NCI-H526 (cell line): ENCODE results near the gene FAM222A.

ENCODE experiments used
- DNase-seq, 2 experiments: peaks; one replicate each; lab custom pipeline; 2025; lab: John Stamatoyannopoulos, UW

The FAM222A gene

DNA sequence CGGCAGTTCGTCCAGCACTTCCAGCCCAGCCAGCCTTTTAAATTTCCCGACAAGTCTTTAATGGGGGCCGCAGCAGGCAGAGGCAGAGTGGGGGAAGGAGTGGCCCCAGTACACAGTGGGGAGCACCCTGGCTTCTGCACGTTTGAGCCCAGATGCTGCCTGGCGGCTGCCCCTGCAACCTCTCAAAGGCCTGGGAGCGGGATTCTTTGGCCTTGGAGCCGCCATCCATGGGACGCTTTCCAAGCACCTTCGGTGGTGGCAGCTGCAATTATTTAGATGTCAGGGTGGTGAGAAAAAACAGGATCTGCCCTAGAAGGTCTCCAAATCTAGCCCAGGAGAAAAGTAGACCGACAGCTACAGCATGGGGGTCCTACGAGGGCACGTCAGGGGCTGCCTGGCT lies 46.0 kb downstream of the FAM222A start:
- no peak for DNase-seq

- no peak for DNase-seq
Measured at GRCh38 chr12:109760031-109760929, 46.7 kb downstream of the FAM222A start.

DNA sequence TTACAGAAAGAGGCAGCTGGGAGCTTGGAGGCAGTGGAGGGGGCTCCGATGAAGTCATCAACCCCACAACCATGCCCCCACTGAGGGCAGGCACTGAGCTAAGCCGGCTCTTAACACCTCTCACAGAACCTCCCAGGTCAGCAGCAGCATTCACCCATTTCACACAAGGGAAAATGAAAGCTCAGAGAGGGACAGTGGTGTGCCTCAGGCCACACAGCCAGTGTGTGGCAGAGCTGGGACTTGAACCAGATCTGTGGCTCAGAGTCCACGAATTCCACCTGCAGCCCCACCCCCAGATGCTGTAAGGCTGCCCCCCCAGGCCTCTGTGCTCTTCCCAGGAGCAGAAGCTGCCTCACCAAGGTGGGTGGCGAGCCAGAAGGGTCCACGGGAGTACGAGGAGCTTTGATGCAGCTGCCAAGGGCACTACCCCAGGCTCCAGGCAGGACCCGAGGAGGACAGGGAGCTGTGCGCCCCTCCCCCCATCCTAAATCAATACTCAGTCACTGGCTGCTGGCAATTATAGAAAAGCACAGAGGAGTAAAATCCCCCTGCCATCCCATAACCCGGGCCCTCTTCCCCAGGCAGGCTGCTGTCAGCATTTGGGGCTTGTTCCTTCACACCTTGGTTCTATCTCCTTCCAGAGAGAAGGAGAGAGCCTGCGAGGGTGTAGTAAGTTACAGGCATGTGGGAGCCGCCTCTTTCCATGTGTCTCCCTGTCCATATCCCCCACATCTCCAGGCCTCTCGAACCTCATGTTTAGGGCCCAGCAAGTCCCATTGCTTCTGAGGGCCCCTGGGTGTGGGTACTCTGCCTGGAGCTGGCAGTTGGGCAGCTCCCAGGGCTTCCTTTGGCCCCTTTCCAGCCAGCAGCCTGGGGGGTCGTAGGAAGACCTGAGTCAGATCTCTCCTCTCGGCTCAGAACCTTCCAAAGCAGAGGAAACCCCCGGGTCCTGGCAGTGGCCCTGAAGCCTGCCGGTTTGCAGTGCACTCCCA lies 47.6 kb downstream of the FAM222A start:
- DNase-seq, result no peak

DNA sequence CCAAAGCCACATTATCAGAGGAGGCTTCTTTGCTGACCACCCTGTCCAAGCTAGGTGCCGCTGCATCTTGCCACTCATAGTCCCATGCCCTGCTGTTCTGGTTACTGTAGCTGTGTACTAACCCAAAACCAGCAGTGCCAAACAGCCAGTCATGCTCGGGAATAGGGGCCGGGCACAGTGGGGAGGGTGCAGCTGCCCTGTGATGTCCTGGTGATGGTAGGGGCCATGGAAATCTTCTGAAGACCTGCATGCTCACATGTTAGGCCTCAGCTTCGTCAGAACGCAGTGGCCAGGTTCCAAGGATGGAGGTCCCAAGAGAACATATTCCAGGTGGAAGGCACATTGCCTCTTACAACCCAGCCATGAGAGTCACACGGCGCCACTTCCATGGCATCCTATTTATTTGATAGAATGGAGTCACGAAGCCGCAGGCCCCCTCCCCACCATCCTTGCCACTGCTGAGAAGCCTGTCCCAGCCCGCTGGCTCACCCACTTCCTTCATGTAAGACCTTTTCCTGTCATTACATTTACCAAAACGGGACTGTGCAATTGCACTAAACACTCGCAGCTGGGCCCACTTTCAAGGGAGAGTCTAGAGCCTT lies 48.5 kb downstream of the FAM222A start:
- no peak for DNase-seq

DNA sequence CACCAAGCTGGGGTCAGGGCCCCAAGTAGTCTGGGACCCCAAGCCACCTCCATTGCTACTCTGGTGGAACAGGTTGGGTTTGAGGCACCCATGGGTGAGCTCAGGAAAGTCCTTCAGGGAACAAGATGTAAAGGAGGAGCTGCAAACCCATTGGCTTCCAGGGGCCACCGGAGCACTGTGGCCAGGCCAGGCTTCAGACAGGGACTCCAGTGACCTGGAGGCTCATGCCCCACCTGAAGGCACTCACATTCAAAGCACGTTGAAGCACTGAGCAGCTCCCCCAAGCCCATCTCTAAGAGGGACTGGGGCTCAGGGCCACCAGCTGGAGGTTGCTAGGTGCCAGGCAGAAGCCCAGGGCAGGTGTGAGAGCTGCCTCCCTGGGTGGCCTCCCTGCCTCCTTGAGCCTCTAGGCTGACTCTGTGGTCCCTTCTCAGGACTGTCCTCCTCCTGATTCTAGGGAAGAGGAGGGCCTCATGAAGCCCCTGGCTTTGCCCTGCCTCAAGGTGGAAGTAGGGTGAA lies 49.1 kb downstream of the FAM222A start:
- no peak for DNase-seq

GRCh38 chr12:109763201-109763841 lies 49.7 kb downstream of the FAM222A start:
- DNase-seq, result no peak

DNA sequence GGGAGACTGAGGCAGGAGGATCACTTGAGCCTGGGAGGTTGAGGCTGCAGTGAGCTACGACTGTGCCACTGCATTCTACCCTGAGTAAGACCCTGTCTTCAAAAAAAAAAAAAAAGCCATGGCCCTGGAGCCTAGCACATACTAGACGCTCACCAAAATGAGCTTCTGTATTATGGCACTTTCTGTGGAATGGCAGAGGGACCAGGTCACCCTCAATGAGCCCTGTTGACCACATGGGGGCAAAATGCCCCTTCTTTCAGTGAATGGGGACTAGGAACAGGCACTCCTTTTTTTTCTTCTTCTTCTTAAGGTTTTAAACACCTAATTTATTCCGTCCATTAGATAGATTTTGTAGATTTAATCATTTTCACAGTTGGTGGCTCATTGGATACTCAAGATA lies 50.5 kb downstream of the FAM222A start:
- DNase-seq, result no peak

DNA sequence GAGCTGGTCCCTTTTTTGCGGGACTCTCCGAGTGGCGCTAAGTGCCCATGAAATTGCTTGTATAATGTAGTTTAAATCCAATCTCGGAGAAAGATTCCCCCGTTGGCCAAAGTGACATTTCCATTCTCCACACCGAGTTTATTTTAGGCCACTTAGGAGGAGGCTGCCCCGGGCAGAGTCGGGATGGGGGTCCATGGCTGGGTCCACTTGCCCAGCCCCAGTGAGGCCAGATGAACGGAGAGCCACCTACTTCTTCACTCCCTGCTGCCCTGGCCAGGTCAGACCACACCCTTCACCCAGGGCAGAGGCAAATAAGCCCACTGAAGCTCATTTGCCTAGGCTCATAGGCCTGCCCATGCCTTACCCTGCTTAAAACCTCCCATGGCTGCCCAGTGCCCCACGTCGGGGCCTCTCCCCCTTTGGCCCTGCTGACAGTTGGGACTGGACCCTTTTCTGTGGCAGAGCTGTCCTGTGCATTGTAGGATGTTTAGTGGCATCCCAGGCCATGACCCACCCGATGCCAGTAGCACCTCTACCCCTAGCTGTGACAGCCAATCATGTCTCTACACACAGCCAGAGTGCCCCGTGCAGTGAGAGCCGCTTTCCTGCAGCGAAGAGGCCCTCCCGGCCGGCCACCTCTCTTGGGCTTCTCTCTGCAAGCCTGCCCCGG lies 51.3 kb downstream of the FAM222A start:
- DNase-seq, result peak in 1 of 2 experiments; percentile 18

DNA sequence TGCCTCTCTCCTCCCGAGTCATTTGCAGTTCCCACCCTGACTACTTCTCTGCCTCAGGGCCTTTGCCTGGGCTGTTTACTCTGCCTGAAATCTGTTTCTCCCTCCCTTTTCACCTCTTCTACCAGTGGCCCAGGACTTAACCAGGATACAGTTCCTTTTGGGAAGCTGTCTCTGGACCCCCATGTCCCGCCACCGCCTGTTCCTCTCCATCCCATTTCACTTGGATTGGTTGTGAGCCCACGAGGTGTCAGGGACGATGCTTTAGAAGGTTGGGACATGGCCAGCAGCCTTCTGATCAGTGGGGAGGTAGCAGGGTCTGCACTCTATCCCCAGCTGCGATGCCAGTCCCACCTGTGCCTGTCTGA lies 51.8 kb downstream of the FAM222A start:
- no peak for DNase-seq

GRCh38 chr12:109766251-109766778 lies 52.7 kb downstream of the FAM222A start:
- no peak for DNase-seq

DNA sequence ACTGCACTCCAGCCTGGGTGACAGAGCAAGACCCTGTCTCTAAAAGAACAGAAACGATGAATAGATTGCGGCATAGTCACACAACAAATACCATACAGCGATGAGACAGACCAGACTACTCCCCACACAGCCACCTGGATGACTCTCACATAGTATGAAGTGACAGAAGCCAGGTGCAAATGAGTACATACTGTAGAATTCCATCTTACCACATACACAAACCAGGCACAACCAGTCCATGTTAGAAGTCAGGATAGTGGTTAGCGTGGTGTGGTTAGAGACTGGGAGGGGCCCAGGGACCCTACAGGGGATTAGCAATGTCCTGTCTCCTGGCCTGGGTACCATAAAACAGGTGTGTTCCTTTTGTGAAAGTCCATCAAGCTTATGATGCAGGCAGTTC lies 53.8 kb downstream of the FAM222A start:
- no peak for DNase-seq

DNA sequence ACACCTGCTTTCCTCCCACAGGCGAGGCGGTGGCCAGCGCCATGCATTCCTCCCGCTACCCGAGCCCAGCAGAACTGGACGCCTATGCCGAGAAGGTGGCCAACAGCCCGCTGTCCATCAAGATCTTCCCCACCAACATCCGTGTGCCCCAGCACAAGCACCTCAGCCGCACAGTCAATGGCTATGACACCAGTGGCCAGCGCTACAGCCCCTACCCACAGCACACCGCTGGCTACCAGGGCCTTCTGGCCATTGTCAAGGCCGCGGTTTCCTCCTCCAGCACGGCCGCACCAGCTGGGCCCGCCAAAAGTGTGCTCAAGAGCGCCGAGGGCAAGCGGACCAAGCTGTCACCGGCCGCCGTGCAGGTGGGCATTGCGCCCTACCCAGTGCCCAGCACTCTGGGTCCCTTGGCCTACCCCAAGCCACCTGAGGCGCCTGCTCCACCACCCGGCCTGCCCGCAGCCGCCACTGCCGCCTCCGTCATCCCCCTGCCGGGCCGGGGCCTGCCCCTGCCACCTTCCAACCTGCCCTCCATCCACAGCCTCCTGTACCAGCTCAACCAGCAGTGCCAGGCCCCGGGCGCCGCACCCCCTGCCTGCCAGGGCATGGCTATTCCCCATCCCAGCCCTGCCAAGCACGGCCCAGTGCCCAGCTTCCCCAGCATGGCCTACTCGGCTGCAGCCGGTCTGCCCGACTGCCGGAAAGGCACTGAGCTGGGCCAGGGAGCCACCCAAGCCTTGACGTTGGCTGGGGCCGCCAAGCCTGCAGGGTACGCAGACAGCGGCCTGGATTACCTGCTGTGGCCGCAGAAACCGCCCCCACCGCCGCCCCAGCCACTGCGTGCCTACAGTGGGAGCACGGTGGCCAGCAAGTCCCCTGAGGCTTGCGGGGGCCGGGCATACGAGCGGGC lies 54.6 kb downstream of the FAM222A start:
- DNase-seq, result no peak

DNA sequence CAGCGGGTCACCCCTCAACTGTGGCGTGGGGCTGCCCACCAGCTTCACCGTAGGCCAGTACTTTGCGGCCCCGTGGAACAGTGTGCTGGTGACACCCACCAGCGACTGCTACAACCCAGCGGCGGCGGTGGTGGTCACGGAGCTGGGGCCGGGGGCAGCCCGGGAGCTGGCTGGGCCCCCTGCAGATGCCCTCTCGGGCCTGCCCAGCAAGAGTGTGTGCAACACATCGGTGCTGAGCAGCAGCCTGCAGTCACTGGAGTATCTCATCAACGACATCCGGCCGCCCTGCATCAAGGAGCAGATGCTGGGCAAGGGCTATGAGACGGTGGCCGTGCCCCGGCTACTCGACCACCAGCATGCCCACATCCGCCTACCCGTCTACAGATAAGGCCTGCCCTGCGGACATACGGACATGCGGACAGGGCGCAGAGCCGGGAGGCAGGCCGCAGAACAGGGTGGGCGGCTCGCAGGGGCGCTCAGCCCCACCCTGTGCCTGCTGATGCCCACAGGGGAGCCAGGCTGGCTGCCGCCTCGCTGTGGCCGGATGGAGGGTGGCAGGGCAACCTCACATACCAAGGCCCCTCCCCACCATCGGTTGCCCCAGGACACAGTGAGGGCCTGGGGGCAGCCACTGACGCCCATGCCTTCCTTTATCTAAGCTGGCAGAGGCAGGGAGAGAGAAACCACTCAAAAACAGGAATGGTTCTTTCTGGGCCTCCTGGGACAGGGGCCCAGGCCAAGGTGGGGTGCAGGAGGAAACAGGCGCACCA lies 55.5 kb downstream of the FAM222A start:
- no peak for DNase-seq

- DNase-seq, result no peak
Measured at GRCh38 chr12:109770104-109770860, 56.7 kb downstream of the FAM222A start.

DNA sequence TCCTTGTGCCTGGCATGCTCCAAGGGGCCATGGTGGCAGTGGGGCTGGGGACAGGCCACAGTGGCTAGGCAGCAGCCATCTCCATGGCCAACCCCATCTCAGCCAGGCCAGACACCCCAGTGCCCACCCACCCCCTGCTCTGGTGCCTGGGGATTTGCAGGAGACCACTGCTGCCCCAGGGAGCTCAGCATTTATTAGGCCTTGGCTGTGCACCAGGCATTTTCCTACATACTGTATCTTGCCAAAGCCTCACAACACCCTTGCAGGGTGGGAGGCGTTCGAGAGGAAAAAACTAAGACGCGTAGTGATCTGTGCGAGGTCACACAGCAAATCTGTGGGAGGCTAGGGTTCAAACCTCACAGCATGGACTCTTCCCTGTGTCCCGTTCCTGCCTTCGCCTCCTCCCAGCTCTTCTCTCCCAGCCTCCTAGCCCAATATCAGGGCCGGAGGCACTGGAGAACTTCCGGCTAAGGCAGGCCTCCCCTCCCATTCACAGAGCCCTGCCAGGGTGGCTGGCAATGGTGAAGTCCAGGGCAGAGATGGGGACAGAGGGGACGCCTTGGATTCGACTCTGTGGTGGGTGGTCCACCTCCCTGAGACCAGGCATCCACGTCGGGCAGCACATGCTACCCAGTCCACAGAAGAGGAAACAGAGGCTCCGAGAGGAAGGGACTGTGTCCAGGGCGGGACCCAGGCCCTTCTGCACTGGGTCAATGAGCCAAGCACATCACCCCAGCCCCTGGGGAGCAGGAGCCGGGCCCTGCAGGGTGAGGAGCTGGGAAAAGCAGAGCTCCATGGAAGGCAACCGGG lies 57.4 kb downstream of the FAM222A start:
- no peak for DNase-seq

DNA sequence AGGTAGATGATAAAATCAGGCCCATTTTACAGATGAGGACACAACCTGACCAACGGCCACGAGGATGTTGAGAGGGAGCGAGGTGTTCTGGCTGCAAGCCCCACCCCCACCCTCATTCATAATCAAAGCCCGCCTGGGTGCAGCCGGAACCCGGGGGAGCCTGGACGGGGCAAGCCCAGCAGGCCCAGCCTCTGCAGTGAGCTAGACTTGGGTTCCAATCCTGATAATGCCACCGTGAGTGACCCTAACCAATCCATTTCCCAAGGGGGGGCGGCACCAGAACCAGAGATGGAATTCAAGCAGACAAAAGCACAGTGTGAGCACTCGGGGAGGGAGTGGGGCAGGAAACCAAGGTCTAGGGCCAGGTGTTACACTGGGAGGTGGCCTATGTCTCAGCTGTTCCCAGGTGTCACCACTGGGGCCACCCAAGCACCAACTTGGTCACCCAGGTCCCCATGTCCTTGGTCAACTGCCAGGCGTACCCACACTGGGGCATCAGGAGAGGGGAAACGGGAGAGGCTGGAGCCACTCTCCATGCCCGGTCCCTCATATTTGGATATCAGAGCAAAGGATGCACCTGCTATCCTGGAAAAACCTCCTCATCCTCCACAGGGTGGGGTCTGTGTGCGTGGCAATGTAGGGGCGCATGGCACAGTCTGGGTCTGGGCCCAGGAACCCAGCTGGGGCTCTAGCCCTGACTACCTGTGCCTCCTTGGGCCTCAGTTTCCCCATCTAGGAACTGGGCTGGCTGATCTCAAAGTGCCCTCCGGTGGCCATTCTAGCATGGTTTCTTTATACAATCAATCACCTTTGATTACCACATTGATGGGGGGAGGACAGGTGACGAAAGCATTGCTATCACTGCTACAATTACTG lies 58.4 kb downstream of the FAM222A start:
- no peak for DNase-seq
